ENCODE measurements around the gene FAM222A. TPM values are rescaled to one million over a fixed set of nuclear protein-coding genes. Genes with fewer than 3 reads are reported as not detected.

Gene FAM222A
- total RNA-seq, 1 experiment from 2014 or later, result 2.8 TPM

- Histone ChIP-seq H4K91ac (ENCODE audit: insufficient read length, low read depth, low read length) (no peak overlapping the region), H3K9ac (ENCODE audit: extremely low read depth, insufficient read length, low read length) (no peak overlapping the region), H3K14ac (ENCODE audit: insufficient read depth, low read length) (no peak overlapping the region), H4K8ac (replicated peaks; ENCODE audit: insufficient read length, low read depth, low read length) (no peak overlapping the region), H3K4ac (ENCODE audit: low read depth, low read length) (no peak overlapping the region), H4K20me1 (ENCODE audit: control insufficient read depth, insufficient read depth, insufficient read length) (no peaks in the 10 kb centered on the region), H3K23me2 (ENCODE audit: insufficient read length, low read depth, low read length, poor library complexity, severe bottlenecking) (no peaks in the 10 kb centered on the region), H3K23ac (ENCODE audit: insufficient read length, low read depth, low read length) (no peak overlapping the region), H2AK5ac (ENCODE audit: insufficient read length, low read length) (no peak overlapping the region), H3K9me3 (ENCODE audit: control insufficient read depth, low read depth, low read length) (no peaks in the 10 kb centered on the region), H3K79me2 (ENCODE audit: insufficient read depth, low read length) (no peaks in the 10 kb centered on the region), H3K18ac (ENCODE audit: insufficient read length, low read depth, low read length) (no peak overlapping the region), H2BK15ac (ENCODE audit: low read depth, low read length) (no peak overlapping the region), H3K27me3 (ENCODE audit: insufficient read depth, low read length) (no peaks in the 10 kb centered on the region), H2BK20ac (ENCODE audit: low read depth, low read length, poor library complexity, severe bottlenecking) (no peak overlapping the region), H2BK12ac (ENCODE audit: insufficient read length, low read depth, low read length) (no peak overlapping the region), H3K4me2 (ENCODE audit: insufficient read depth, insufficient read length, low read length) (no peak overlapping the region), H3K79me1 (ENCODE audit: insufficient read depth, low read depth, low read length, poor library complexity, severe bottlenecking) (no peaks in the 10 kb centered on the region), H3K56ac (ENCODE audit: insufficient read length, low read depth, low read length) (no peak overlapping the region), H4K5ac (ENCODE audit: insufficient read length, low read depth, low read length) (no peak overlapping the region), H2BK5ac (ENCODE audit: insufficient read length, low read length) (no peak overlapping the region), H3K4me1 (ENCODE audit: insufficient read depth, low read length) (no peaks in the 10 kb centered on the region), H3T11ph (ENCODE audit: low read length) (no peak overlapping the region), H2AFZ (ENCODE audit: low read length) (no peak overlapping the region), H2BK120ac (ENCODE audit: low read depth, low read length, poor library complexity, severe bottlenecking) (no peak overlapping the region), H3K27ac (ENCODE audit: insufficient read length, low read depth, low read length) (no peak overlapping the region)
- WGBS (ENCODE audit: extremely low coverage, insufficient read length, low lambda C conversion rate), result no CpG with 5 or more reads among the region's 10 CpGs
- Mint-ChIP-seq H3K36me3 (ENCODE audit: insufficient read depth in 1 of 3, low read depth in 3 of 3) (no peaks in the 10 kb centered on the region; a peak in 1 of 7 replicates), H3K4me3 (no peak overlapping the region), H3K4me1 (peaks cover 7 to 8% of the 10 kb centered on the region in 2 experiments; a peak in 3 of 4 replicates), H3K27ac (no peak overlapping the region), H3K9me3 (no peaks in the 10 kb centered on the region), H3K27me3 (ENCODE audit: low read depth) (no peaks in the 10 kb centered on the region)
- DNase-seq, result no peak
- TF ChIP-seq, protein P1, sequence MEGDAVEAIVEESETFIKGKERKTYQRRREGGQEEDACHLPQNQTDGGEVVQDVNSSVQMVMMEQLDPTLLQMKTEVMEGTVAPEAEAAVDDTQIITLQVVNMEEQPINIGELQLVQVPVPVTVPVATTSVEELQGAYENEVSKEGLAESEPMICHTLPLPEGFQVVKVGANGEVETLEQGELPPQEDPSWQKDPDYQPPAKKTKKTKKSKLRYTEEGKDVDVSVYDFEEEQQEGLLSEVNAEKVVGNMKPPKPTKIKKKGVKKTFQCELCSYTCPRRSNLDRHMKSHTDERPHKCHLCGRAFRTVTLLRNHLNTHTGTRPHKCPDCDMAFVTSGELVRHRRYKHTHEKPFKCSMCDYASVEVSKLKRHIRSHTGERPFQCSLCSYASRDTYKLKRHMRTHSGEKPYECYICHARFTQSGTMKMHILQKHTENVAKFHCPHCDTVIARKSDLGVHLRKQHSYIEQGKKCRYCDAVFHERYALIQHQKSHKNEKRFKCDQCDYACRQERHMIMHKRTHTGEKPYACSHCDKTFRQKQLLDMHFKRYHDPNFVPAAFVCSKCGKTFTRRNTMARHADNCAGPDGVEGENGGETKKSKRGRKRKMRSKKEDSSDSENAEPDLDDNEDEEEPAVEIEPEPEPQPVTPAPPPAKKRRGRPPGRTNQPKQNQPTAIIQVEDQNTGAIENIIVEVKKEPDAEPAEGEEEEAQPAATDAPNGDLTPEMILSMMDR (conservative IDR thresholded peaks at IDR 0.05), result no peak
These were observed 102.4 kb downstream of the FAM222A start for GRCh38 chr12:109815757-109816617.

Measured in H9 (cell line).